Measurements from ENCODE around the gene USP36. TPM values are rescaled to one million over a fixed set of nuclear protein-coding genes. Genes with fewer than 3 reads are reported as not detected.

USP36 gene
- total and polyA plus RNA-seq, 12 donors, result 13.9 to 69.1 (median 45.5) TPM

DNA sequence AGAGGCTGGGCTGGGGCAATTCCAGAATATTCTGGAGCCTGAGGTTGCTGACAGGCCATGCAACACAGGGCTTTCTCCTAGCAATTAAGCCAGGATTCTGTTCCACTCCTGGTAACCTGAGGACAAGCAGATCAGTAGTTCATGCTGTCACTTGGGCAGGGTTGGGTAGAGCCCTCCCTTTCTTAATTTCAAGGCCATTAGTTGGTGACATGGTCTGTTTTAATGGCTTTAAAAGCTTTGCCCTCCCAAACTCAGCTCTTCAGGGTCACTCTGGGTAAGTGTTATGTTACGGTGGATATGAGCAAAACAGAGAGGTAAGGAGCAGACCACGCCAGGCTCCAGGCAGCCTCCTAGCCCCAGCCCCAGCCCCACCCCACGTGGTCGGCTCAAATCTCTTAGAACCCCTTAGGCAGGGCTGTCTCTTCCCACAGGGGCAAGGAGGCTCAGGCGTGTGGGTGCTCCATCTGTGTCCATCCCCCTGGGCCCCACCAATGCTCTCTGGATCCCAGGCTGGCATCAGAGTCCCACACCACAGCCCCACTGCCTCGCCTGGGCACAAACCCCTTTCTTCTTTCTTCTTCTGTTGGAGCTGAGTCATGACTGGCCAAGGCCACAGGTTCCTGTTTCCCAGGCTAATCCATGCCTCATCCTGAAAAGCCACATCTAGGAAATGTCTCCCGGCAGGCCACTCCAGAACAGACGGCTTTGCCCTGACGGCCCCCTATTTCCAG lies 34.9 kb upstream of the USP36 start:
- intact Hi-C loops (cut with DNase I), result no loop called here
- H3K36me3 ChIP-seq (replicated peaks in 1 of 2), result peaks cover 0 to 15% of the 10 kb centered on the region in 2 donors
- peak overlapping the region in 3 of 5 donors; percentile 69 to 84 (median 83) for H3K27ac ChIP-seq
- peaks cover 21 to 38% of the 10 kb centered on the region in 2 donors for H3K4me1 ChIP-seq (replicated peaks in 1 of 2)
- DNase-seq, result peak in 6 of 7 donors; percentile 42 to 72 (median 60)
- H3K27me3 ChIP-seq, result no peaks in the 10 kb centered on the region
- 35 to 55% (median 42%) methylated on average over 5 to 9 of the region's 9 CpGs for WGBS, 4 donors
- H3K4me3 ChIP-seq, result no peak overlapping the region
- TF ChIP-seq, protein P1, sequence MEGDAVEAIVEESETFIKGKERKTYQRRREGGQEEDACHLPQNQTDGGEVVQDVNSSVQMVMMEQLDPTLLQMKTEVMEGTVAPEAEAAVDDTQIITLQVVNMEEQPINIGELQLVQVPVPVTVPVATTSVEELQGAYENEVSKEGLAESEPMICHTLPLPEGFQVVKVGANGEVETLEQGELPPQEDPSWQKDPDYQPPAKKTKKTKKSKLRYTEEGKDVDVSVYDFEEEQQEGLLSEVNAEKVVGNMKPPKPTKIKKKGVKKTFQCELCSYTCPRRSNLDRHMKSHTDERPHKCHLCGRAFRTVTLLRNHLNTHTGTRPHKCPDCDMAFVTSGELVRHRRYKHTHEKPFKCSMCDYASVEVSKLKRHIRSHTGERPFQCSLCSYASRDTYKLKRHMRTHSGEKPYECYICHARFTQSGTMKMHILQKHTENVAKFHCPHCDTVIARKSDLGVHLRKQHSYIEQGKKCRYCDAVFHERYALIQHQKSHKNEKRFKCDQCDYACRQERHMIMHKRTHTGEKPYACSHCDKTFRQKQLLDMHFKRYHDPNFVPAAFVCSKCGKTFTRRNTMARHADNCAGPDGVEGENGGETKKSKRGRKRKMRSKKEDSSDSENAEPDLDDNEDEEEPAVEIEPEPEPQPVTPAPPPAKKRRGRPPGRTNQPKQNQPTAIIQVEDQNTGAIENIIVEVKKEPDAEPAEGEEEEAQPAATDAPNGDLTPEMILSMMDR (IDR thresholded peaks at IDR 0.05), result no peak
- TF ChIP-seq POLR2A (IDR thresholded peaks at IDR 0.05), result no peak
- no peaks in the 10 kb centered on the region for H3K9me3 ChIP-seq (replicated peaks in 1 of 3)

DNA sequence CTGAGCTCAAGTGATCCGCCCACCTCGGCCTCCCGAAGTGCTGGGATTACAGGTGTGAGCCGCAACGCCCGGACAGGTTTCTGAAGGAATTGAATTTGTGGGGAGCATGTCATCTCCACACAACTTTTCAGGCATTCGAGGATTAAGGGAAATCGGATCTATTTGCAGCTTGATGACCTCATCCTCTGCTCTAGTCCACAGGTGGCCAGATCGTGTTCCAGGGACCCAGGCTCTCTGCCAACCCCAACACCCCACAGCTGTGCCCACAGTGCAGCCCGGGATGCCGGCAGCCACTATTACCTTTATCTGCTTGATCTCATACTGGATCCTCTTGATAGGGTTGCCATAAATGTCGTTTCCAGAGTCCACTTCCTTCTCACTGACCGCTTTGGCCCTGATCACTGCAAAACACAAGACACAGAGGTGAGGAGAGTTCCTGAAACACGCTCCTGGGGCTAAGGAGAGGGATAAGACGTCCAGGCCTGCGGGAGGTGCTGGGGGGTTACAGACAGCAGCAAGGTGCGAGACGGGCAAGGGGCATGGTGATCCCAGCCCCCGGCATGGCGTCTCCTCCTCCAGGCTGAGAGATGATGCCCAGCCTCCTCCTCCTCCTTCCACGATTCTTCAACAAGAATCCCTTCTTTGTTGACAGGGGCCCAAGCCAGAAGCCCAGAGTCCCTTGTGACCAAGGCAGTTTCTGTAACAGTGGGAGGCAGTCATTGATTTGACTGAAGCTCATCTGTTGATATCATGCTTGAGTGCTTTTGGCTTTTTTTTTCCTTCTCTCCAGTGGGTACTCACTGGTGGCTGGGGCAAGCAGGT lies 33.1 kb upstream of the USP36 start:
- 74 to 83% (median 79%) methylated on average over 19 to 21 of the region's 21 CpGs for WGBS, 4 donors
- H3K27ac ChIP-seq, result peak overlapping the region in 2 of 5 donors; percentile 32 to 44
- no peaks in the 10 kb centered on the region for H3K9me3 ChIP-seq (replicated peaks in 1 of 3)
- H3K4me1 ChIP-seq (replicated peaks in 1 of 2), result peaks cover 13 to 22% of the 10 kb centered on the region in 2 donors
- H3K36me3 ChIP-seq (replicated peaks in 1 of 2), result peaks cover 0 to 31% of the 10 kb centered on the region in 2 donors
- TF ChIP-seq POLR2A (IDR thresholded peaks at IDR 0.05), result no peak
- TF ChIP-seq, protein P1 (IDR thresholded peaks at IDR 0.05), result no peak
- peak in 1 of 7 donors; percentile 73 for DNase-seq
- no peaks in the 10 kb centered on the region for H3K27me3 ChIP-seq
- intact Hi-C loops (cut with DNase I), result no loop called here
- H3K4me3 ChIP-seq, result no peak overlapping the region

DNA sequence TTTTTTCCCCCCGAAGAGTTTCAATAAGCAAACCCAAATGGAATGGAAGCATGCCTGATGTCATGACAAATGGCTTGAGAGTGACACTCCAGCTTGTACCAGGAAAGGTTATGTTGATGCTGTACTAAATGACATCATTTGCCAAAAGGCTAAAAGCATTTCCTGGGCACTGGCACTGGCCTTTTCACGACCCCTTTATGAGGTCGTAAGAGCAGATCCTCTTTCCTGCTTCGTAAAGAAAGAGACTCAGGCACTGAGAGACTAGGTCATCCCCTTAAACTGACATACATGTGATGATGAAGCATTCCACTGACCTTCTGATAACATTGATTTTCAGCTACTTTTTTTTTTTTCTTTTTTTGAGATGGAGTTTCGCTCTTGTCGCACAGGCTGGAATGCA lies 31.9 kb upstream of the USP36 start:
- no peaks in the 10 kb centered on the region for H3K27me3 ChIP-seq
- peaks cover 13 to 20% of the 10 kb centered on the region in 2 donors for H3K4me1 ChIP-seq (replicated peaks in 1 of 2)
- TF ChIP-seq, protein P1 (IDR thresholded peaks at IDR 0.05), result no peak
- TF ChIP-seq POLR2A (IDR thresholded peaks at IDR 0.05), result no peak
- DNase-seq, result no peak
- peak overlapping the region in 1 of 5 donors; percentile 64 for H3K27ac ChIP-seq
- no peaks in the 10 kb centered on the region for H3K9me3 ChIP-seq (replicated peaks in 1 of 3)
- intact Hi-C loops (cut with DNase I), result no loop called here
- WGBS, 4 donors, result 56 to 71% (median 66%) methylated on average over 6 of the region's 6 CpGs
- H3K4me3 ChIP-seq, result no peak overlapping the region
- peaks cover 0 to 36% of the 10 kb centered on the region in 2 donors for H3K36me3 ChIP-seq (replicated peaks in 1 of 2)

DNA sequence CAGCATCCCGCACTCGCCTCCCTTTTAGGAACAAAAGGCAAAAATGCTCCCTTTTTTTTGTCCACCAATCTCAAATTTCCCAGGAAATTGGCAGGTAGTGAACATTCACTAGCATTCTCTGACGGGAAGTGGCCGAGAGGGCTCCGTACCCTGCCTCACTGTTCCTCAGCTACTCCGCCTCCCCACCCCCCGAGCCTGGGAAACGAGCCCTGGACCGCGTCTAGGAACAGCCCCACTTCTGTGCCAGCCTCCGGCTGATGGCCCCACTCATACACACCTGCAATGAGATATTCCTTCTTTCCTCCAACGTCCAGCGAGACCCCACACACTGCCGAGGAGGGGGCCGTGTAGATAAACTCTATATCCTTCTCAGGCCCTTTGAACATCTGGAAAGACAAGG lies 30.0 kb upstream of the USP36 start:
- Histone ChIP-seq H3K9me3 (replicated peaks in 1 of 3) (no peaks in the 10 kb centered on the region), H3K27ac (no peak overlapping the region), H3K27me3 (no peaks in the 10 kb centered on the region), H3K4me1 (replicated peaks in 1 of 2) (peaks cover 11 to 18% of the 10 kb centered on the region in 2 donors), H3K36me3 (replicated peaks in 1 of 2) (peaks cover 0 to 37% of the 10 kb centered on the region in 2 donors), H3K4me3 (no peak overlapping the region)
- intact Hi-C loops (cut with DNase I), result no loop called here
- WGBS, 4 donors, result 85 to 91% (median 86%) methylated on average over 10 to 15 of the region's 15 CpGs
- DNase-seq, result no peak
- TF ChIP-seq, protein P1 (IDR thresholded peaks at IDR 0.05), result no peak
- no peak for TF ChIP-seq POLR2A (IDR thresholded peaks at IDR 0.05)

Data from adrenal gland (tissue), 12 donors.